Right ventricle myocardium inferior (tissue), 1 donor: ENCODE results near the gene PRODH. TPM values are rescaled to one million over a fixed set of nuclear protein-coding genes. Genes with fewer than 3 reads are reported as not detected.

Experiments used
- total RNA-seq: library from RNA; stranded (reverse); fragmentation: NEBNext Ultra II Directional; extraction: Animal tissue kit (Norgen Biotek cat#: 25700); gene quantifications from one replicate; pipeline ENCODE4 v1.2.1, GENCODE V29; 2021
- donor health status: DM: no; HTN: yes; CAD: no; lungs with severe emphysema.

PRODH gene
- total RNA-seq, 1 donor from 2014 or later = 7.4 TPM

Other genes starting within 250 kb of the PRODH start
- 8.0 TPM for gene DGCR6, start 30.0 kb downstream of the PRODH start, total RNA-seq
- gene DGCR2, start 186.1 kb upstream of the PRODH start, total RNA-seq = 29.9 TPM
- gene TSSK2, start 195.0 kb upstream of the PRODH start, total RNA-seq = not detected
- 8.8 TPM for gene ESS2, start 208.4 kb upstream of the PRODH start, total RNA-seq
- gene GSC2, start 214.0 kb upstream of the PRODH start, total RNA-seq = not detected
- gene SLC25A1, start 242.4 kb upstream of the PRODH start, total RNA-seq = 28.7 TPM